ENCODE results near the gene ARFGAP3. TPM values are rescaled to one million over a fixed set of nuclear protein-coding genes. Genes with fewer than 3 reads are reported as not detected.

Gene ARFGAP3, protein sequence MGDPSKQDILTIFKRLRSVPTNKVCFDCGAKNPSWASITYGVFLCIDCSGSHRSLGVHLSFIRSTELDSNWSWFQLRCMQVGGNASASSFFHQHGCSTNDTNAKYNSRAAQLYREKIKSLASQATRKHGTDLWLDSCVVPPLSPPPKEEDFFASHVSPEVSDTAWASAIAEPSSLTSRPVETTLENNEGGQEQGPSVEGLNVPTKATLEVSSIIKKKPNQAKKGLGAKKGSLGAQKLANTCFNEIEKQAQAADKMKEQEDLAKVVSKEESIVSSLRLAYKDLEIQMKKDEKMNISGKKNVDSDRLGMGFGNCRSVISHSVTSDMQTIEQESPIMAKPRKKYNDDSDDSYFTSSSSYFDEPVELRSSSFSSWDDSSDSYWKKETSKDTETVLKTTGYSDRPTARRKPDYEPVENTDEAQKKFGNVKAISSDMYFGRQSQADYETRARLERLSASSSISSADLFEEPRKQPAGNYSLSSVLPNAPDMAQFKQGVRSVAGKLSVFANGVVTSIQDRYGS
- total RNA-seq, result 10 to 100 TPM; 21.2 to 39.8 TPM
- long read RNA-seq, transcript ARFGAP3-201 (16 exons, 2,857 nt), result major isoform, 104 of 120 reads
- long read RNA-seq, partial matches to known transcripts, result 2 of 120 reads
- long read RNA-seq, other reads (novel, unspliced or antisense), result 14 of 120 reads

DNA sequence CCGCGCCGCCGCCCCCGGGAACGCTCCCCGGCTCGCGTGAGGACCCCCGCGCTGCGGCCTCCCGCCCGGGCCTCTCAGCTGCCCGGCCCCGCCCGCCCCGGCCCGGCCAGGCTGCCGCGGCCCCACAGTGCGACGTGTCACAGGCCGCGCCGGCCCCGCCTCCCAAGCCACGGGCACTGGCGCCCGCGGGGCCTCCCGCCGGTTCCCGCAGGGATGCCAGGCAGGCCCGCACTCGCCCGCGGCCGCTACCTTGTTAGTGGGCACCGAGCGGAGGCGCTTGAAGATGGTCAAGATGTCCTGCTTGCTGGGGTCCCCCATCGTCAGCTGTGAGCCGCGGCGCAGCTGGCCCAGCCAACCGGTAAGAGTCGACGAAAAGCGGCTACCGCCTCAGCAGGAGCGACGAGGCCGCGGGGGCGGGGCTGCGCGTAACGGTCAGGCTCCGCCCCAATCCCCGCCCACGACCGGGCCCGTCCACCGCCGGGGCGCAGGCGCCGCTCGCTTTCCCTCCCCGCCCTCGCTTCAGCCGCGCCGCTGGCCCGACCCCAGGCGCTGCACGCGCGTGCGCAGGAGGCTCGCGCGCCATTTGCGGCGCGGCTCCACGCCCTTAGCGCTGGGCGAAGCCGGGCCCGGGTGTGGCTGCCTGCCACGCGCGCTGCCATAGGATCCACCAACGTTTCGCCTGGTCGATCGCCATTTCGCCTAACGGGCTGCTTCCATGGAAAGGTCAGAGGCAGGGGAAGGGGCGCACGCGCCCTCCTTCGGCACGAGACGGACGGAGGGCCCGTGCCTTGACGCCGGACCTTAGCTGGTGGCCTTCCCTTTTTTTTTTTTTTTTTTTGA is at the start of gene ARFGAP3:
TSS of gene ARFGAP3 (minus strand) at position 409 of the 840 bp plus-strand sequence. CDS start at position 318, 91 bp downstream.
- intact Hi-C loops (cut with DNase I), result no loop called here

DNA sequence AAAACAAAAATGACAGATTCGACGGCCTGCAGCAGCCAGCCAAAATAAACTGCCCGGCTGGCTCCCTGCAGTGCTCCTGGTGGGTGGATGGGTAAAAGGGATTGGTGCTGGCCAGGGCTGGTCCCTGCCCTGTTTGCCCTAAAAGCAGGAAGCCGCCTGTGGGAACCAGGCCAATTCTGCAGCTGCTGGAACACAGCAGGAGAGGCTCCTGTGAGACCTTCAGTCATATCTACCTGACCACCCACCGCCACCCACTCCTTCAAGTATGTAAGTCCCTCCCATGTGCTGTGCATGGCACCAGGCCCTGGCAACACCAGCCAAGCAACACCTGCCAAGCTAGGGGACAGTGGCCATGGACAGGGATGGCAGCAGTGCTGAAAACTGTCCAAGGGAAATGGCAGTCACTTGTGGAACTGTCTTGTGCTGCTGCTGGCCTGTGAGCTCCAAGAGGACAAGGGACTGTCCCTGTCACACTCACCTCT is 48.7 kb upstream of the ARFGAP3 start:
- ATAC-seq, result peak; percentile 28 to 52
- intact Hi-C loops (cut with DNase I), result loop anchor here in 1 of 2 donors (10.0 kb wide), 1 partner anchor 59 kb away; no protein-coding TSS in a partner anchor

More for the DNA sequence above, at the start of gene ARFGAP3:
- DNase-seq (peak; percentile 96), ATAC-seq (peak; percentile 98)

DNA sequence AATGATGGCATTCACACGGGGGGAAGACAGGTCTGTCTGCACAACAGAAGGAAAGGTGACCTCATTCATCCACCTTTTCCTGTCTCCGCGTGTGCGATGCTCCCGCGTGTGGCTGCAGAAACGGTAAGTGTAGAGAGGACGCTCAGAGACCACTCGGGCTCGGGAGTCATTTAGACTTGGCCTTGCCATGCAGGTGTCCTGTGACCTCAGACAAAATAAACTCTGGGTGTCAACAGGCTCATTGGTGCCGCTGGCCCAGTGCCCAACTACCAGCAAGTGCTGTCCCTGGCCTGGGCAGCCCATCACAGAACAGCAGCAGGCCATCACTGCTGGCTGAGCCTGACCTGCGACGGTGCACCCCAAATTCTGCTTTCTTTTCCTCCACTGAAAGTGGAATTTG is 48.1 kb upstream of the ARFGAP3 start:
- intact Hi-C loops (cut with DNase I), result loop anchor here in 1 of 2 donors (10.0 kb wide), 1 partner anchor 60 kb away; no protein-coding TSS in a partner anchor
- DNase-seq (no peak), ATAC-seq (no peak)

More for the DNA sequence above, 48.7 kb upstream of the ARFGAP3 start:
- peak; percentile 70 for DNase-seq

DNA sequence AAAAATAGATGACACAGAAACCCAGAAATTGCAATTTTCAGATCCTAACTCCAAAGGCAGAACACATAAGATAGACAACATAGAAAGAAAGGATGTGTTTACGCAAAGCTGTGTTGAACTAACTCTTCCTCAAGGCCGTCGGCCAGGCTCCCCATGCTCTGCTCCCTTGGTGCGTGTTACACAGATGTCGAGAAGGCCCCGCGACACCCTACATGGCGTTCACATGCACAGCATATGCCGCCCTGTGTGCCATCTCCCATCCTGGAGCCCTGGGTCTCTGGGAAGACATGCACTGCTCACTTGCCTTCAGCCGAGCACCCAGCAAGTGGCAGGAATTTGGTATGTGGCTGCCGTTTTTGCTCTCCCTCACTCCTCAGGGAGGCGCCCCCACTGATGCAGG is 47.0 kb upstream of the ARFGAP3 start:
- intact Hi-C loops (cut with DNase I), result loop anchor here in 1 of 2 donors (5.0 to 10.0 kb wide), 2 partner anchors 37 to 61 kb away; no protein-coding TSS in a partner anchor
- ATAC-seq (no peak), DNase-seq (no peak)

DNA sequence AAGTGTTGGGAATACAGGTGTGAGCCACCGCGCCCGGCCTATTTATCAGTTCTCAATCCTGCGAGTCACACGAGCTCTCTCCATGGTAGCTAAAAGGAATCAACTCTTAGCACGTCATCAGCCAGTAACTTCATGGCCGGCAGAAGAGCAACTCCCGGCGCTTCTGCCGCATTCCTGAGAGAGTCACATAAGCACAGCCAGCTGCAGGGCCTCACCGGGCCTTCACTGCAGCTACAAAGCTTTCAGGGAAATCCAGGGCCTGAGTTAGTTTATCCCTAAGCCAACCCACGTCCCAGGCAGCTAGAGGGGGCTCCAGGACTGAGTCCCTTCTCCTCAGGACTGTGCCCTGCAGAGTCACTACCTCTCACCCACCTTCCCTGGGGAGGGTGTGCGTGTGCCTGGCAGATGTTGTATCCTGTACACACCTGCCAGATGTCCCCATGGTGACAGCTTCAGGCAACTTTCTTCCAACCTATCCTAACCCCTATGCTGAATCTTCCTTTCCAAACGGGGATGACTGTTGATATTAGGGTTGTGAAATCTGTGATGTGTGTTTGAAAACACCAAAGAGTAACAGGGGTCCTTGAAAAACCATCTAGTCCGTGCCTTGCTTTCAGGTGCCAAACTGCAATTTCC is 45.9 kb upstream of the ARFGAP3 start:
- DNase-seq (no peak), ATAC-seq (peak in 1 of 2 donors; percentile 1)
- intact Hi-C loops (cut with DNase I), result loop anchor here in 1 of 2 donors (5.0 to 10.0 kb wide), 2 partner anchors 36 to 62 kb away; no protein-coding TSS in a partner anchor

DNA sequence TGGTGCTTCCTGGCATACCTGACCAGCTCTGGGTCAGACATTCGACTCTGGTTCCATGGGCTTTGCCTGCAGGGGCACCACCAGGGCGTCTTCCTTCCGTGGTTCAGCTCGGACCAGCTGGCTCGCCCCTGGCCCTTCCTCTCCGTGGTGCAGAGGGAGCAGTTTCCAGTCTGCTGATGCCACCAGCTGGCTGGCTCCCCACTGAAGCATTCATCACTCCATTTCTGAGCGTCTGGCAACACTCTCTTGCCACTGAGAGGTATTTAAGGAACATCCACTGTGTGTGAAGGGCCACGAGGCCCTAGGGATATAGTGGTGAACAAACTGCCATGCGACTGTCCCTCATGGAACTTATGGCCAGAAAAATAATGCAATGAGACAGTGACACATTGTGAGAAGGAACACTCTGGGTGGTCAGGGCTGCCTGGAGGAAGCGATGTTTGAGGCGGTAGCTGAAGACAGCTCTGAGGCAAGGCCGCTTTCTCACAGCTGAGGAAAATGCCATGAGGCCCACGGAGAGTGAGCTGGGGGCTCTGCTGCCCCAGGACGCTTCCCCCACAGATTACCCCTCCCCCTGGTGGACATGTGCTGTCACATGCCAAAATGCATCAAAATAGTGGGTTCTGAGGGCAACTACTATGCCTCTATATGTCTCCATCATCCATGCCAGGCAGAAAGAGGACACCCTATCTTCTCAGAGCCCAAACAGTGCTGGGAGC is 44.9 kb upstream of the ARFGAP3 start:
- DNase-seq, result no peak
- intact Hi-C loops (cut with DNase I), result loop anchor here in 1 of 2 donors (5.0 to 10.0 kb wide), 2 partner anchors 35 to 63 kb away; no protein-coding TSS in a partner anchor
- ATAC-seq, result peak; percentile 57 to 71

DNA sequence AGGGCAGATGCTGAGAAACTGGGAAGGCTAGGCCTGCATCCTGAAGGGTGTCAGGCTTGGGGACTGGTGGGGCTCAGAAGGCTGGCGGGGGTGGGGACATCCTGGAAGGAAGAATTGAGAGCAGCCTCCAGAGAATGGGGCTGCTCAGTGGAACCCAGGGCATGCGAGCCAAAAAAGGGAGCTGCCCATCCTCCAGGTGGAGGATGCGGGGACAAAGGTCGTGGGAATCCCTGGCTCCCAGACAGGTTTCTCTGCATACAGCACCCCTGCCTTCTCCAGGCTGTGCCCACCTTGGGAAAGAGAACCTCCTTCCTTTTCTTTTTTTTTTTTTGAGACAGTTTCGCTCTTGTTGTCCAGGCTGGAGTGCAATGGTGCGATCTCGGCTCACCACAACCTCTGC is 40.9 kb upstream of the ARFGAP3 start:
- intact Hi-C loops (cut with DNase I), result no loop called here
- DNase-seq, result no peak
- no peak for ATAC-seq

DNA sequence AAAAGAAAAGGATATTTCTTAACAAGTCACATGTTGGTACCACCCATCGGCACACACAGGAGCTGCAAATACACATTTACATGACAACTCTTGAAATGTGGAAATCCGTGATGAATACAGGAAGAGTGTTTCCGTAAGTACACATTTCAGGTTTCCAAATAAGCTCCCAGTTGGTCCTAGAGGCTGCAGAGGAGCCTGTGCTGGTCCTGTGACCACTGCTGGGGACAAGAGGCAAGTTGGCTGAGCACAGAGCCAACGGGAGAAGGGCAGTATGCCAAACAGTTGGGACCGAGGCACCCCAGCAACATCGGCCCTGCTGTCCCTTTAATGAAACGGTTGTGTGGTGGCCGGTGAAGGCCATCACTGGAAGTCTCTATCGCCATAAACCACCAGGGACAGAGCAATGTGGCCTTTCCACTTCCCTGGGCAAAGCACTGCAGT is 38.5 kb upstream of the ARFGAP3 start:
- no peak for DNase-seq
- peak in 1 of 2 donors; percentile 5 for ATAC-seq
- intact Hi-C loops (cut with DNase I), result no loop called here

DNA sequence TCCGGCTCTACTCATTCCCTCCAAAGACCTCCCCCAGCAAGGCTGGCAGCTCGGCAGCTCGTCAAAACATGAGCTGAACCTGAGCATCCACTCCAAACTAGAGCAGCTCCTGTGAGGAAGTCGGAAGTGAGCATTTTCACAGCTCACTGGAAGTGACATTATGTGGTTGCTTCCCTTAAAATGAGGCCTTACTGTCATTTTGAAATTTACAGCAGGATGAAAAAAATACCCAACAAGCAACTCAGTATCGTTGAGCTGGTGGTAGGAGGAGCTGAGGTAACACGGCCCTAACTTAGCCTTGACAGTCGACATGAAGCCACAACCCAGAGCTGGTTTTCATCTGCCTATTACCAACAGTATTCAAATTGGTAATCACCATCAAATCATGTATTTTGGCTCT is 38.0 kb upstream of the ARFGAP3 start:
- intact Hi-C loops (cut with DNase I), result no loop called here
- ATAC-seq (no peak), DNase-seq (no peak)

DNA sequence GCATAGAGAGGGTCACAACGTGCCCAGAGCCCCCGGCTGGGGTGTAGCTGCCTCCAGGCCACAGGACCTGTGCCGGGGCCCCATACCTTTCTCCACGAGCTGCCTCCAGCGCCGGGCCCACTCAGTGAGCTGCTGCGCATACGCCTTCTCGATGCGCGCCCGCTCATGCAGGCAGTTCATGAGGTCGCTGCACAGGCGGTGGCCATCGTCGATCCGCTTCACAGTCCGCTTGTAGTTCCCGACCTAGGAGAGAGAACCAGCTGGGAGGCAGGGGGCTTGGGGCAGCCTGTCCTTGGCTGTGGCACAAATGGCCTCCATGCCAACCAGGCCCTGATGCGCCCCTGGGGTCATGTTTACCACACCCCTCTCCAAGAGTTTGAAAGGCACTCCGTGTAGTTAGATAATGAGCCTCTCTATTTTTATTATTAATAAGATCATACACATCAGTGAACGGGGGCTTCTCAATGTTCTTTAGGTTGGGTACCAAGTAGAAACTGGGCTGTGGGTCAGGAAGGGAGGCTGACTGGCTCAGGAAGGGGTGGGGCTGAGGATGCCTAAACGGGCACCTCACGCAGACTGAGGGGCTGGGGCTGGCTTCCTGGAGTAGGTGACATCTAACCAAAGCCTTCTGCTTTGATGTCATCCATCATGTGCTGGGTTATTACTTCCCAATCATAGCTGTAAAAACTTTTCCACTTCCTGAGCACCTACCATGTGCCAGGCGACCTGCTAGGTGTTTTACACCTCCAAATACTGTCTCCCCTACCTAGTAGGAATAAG is 36.5 kb upstream of the ARFGAP3 start:
- intact Hi-C loops (cut with DNase I), result no loop called here
- ATAC-seq (no peak), DNase-seq (no peak)

DNA sequence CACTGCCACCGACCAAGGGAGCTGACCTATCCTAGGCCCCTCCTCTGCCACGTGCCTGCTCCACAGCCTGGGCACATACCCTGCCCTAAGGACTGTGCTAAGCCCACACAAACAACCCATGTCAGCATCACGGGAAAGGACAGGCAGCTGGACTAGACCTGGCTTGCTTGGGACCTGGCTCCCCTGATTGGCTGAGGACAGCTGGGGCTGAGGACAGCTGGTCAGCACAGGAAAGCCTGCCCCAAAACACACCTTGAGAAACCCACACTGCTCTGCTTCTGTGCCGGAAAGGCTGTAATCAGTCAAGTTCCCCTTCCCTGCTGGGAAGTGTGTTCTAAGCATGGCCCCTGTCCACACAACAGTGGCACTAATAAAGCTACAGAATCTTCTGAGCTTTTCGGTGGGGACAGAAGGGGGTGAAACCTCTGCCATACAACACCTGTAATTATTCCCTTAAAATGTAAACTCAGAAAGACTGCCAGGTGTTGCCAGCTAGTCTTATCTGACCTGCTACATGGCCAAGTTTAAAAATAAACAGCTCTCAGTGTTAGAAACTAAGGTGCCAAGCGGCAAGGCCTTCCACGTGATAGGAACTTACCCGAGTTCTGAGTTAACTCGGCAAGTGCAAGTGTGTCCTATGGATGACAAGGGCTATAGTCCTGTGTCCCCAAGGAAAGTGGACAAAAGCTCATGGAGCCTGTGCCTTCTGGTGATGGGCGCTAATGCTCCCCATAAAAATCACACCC is 35.7 kb upstream of the ARFGAP3 start:
- ATAC-seq, result peak; percentile 38 to 57
- DNase-seq, result no peak
- intact Hi-C loops (cut with DNase I), result no loop called here

DNA sequence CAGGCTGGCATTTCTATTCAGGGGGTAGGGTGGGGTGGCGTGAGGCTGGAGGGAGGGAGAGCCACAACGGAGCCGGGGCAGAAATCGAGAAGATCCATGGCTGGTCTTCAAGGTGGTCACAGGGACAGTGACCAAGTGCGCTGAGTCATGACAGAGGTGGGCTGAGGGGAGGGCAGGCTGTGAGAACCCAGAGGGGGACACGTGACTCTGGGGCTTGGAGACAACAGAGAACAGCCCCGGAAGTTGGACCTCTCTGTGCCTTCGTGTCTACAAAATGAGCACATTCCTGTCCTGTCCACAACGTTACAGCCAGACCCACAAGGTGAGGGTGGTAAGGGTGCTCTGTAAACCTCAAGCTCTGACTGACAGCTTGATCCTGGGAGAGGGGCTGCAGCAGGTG is 35.1 kb upstream of the ARFGAP3 start:
- intact Hi-C loops (cut with DNase I), result no loop called here
- ATAC-seq, result peak; percentile 22 to 32
- DNase-seq, result no peak

DNA sequence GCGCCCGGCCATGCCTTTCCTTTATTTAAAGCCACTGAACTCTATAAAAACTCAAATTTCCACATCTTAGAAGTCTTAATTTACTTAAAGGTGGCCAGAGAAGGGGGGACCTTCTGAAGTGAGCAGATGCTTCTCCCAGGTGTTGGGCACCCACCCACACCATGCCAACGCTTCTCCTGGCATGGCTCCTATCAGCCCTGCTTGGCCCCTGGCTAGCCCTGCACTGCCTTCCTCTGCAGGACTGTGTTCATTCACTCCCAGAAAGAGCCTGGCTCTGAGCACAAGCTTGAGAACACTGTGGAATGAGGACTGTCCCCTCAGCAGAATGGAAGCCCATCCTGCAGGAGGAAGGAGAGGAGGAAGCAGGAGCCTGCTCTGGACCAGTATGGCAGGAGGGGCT is 34.6 kb upstream of the ARFGAP3 start:
- ATAC-seq, result no peak
- DNase-seq, result no peak

DNA sequence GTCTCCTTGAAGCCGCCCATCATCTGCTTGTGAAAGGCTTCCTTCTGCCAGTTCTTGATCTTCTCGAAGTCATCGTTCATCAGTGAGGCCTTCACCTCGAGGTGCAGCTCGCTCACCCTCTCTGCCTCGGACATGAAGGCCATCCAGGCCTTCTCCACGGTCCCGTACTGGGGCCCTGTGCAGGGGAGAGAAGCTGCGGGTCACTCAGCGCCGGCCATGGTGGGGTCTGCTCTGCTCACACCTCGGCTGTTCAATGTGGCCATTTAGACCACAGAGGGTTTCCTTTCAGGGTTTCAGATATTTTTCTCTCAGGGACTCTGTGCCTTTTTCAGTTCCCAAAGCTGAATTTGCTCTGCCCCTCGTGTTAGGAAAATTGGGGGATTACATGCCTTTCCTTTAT is 33.9 kb upstream of the ARFGAP3 start:
- ATAC-seq, result no peak
- intact Hi-C loops (cut with DNase I), result no loop called here

More for the DNA sequence above, 34.6 kb upstream of the ARFGAP3 start:
- intact Hi-C loops (cut with DNase I), result no loop called here

DNA sequence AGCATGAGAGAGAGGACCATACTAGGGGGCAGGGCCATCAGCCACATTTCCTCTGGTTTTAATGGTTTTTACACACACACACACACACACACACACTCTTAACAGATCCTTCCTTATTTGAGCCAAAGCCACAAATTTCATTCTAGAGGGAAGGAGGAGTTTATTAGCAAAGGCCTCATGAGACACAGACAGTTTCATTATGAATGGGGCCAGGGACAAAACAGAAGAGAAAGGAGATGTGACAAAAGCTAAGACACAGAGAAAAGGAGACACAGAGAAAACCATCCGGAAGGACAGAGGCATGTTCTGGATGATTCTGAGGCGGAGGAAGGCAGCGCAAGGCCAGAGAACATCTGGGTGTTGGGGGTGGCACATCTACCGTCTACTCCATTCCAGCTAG is 32.2 kb upstream of the ARFGAP3 start:
- ATAC-seq (peak in 1 of 2 donors; percentile 6), DNase-seq (no peak)
- intact Hi-C loops (cut with DNase I), result no loop called here

More for the DNA sequence above, 33.9 kb upstream of the ARFGAP3 start:
- no peak for DNase-seq
